Epithelial cell of esophagus (primary cell): ENCODE data around the gene NADSYN1.
A peak's percentile ranks its signal among the peaks of the same experiment; 100 is the strongest.

Source experiments
- DNase-seq: peaks from one replicate; pipeline ENCODE4 v3.0.0; 2010; ENCODE audit warnings: low read depth
- H3K4me3 ChIP-seq: 2 replicates; pipeline ENCODE4 v1.5.1; 2011; ENCODE audit warnings: mild to moderate bottlenecking, low read length, control low read depth
- TF ChIP-seq, protein P1 (sequence below): IDR thresholded peaks from 2 replicates; pipeline ENCODE4 v1.5.1; 2011; ENCODE audit warnings: low read depth, mild to moderate bottlenecking, low read length, control low read depth, inconsistent platforms; ENCODE audit not compliant: insufficient read depth; ENCODE audit errors: missing control alignments

Gene NADSYN1

DNA sequence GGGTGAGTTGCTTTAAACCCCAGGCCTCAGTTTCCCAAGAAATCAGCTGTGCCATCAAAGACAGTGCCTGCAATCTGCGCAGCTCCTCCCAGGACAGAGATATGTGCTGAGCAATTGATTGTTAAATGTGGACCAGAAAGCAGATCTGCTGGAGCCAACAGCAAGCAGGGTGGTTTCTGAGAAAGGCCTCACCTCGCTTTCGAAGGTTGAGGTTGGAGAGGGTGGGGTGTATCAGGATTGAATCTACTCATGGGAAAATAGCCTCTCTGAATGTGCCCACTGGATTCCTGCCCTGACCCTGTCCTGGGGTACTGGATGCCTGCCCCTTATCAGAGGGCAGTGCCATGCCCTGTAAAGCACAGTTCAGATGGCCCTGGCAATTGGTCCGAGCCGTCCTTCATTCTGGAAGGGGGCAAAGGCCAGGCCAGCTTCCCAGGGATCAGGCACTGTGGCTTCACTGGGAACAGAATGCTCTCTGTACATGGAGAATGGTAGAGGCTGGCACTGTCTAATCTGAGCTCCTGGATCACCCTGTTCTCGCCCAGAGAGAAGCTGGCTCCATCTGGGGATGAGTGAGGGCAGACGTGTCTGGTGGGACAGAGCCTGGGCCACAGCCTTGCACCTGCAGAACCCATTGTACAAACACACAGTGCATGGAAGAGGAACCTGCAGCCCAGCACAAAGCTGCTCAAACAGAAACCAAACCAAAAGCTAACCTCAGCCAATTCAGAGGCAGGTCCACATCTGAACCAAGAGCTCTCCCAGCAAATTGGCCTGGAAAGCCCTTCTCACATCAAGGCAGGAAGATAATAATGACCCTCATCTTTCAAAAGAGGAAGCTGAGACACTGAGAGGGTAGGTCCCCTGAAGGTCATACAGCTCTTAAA, 20.0 kb upstream of the NADSYN1 start:
- TF ChIP-seq, protein P1, sequence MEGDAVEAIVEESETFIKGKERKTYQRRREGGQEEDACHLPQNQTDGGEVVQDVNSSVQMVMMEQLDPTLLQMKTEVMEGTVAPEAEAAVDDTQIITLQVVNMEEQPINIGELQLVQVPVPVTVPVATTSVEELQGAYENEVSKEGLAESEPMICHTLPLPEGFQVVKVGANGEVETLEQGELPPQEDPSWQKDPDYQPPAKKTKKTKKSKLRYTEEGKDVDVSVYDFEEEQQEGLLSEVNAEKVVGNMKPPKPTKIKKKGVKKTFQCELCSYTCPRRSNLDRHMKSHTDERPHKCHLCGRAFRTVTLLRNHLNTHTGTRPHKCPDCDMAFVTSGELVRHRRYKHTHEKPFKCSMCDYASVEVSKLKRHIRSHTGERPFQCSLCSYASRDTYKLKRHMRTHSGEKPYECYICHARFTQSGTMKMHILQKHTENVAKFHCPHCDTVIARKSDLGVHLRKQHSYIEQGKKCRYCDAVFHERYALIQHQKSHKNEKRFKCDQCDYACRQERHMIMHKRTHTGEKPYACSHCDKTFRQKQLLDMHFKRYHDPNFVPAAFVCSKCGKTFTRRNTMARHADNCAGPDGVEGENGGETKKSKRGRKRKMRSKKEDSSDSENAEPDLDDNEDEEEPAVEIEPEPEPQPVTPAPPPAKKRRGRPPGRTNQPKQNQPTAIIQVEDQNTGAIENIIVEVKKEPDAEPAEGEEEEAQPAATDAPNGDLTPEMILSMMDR = no peak
- H3K4me3 ChIP-seq = no peak overlapping the region
- no peak for DNase-seq

DNA sequence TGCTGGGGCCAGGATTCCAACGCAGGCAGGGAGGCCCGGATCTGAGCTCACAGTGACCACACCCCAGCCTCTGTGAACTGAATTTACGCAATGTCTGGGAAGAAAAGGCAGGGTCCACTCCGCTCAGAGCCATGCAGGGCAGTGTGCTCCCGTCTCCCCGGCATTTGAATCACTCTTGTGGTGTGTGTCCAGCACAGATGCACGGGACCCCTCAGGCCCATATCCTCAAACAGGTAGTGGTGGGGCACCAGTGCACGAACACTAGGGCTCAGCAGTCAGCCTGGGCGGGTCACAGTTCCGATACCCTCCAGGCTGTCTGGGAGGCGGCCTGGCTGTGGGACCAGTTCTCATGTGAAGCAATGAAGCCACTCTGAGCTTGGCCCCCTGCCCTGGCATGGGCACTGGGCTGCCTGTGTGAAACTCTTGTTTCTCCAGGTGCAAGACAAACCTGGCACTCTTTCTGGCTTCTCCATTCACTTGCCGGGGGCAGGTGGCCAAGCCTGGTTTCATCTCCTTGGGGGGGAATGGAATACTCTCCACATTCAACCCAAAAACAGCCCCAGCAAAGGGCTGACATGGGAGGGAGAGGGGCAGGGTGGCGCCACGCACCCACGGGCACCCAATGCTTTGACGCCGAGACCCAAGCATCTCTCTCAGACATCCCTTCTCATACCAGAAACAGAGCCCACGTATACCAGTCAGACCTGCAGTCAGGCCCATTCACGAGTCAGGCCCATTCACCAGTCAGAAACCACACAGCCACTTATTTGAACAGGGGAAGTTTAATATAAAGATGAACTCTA, 19.2 kb upstream of the NADSYN1 start:
- peak; percentile 43 for DNase-seq
- no peak overlapping the region for H3K4me3 ChIP-seq
- TF ChIP-seq, protein P1 = no peak

DNA sequence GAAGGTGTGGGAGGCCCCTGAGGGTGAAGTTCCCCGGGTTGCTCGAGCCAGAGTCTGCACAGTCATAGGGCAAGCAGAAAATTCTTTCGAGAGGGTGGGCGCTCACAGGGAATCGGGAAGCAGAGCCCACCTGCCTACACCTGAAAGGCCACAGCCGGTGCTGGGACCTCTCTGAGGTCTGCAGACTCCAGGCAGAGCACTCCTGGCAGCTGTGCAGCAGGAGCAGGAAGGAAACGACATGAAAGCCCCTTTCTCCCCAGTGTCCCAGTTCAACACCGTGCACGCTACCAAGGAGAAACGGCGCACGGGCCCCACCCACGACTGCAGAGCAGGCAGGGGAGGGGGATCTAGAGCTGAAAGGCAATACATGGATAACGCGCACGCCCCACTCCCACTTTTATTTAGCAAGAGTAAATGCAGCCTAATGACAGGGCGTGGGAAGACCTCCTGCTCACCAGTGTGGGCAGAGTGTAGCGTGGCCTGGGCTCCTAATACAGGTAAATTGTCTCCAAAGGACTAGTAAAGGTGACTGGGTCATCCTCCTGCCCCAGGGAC, 18.4 kb upstream of the NADSYN1 start:
- DNase-seq = no peak
- no peak overlapping the region for H3K4me3 ChIP-seq
- TF ChIP-seq, protein P1 = no peak

DNA sequence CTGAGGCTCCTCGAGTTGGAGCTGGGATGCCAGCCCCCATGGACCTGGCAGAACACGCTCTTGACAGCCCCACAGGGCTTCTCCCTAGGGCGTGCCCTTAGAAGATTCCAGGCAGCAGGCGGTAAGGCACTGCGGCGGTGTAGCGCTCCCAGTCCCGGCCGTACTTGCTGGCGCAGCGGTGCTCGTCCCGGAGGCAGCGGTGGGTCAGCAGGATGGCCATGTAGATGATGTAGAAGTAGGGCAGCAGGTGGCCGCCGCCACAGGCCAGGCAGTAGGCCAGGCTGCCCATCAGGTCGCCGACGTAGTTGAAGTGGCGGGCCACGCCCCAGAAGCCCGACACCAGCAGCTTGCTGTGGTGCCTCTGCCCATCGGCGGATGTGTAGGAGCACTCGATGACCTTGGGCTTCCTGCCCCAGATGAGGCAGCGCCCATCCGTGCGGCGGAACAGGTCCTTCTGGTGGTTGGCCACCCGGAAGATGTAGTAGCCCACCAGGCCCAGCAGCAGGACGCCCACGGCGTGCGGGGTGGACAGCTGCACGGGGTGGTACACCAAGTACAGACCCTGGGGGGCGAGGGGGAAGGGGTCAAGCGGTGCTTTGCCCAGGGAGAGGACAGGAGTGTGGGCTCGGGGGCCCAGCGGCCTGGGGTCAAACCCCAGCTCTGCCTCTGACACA, 17.6 kb upstream of the NADSYN1 start:
- no peak for DNase-seq
- TF ChIP-seq, protein P1 = no peak
- H3K4me3 ChIP-seq = no peak overlapping the region

DNA sequence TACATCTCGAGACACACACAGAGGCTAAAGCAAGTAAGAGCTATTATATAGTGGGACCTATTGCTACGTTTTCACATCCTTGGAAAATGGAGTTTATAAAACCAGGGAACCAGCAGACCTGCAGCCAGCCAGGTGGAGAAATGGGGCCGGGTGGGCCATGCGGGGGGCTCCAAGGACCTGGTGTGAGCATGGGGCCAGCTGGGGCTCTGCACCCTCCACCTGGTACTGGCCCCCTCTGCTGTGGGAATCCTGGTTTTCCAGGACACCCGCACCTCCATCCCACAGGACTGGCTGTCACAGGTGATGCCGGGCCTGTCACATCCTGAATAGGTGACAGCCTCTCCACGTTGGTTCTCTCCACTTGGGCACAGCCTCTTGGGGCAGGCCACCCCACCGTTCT, 16.1 kb upstream of the NADSYN1 start:
- TF ChIP-seq, protein P1 = no peak
- DNase-seq = no peak
- no peak overlapping the region for H3K4me3 ChIP-seq

DNA sequence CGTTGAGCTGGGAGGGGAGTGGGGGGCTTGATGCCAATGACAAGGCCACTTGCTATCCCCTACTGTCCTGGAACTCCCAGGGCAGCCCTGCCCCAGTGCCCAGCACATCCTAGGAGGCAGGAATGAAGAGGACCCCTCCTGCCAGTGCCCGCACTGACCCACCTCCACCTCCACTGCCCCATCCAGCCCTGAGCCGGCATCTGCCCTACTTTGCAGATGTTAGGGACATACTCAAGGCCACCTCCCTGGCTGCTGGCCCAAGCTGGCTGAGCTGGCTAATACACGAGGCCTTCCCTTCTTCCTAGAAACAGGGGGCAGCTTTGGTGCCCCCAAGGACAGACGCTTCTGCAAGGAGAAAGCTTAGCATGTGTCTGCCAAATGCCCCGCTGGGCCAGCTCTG, 15.6 kb upstream of the NADSYN1 start:
- TF ChIP-seq, protein P1 = no peak

More for the DNA sequence above, 15.6 kb upstream of the NADSYN1 start:
- no peak overlapping the region for H3K4me3 ChIP-seq
- no peak for DNase-seq
